Activated T-cell treated with anti-CD3 and anti-CD28 coated beads, Interleukin-2, amount 50 U/mL, for 72 hours (primary cell): Measurements from ENCODE around the gene ARL4A. TPM values are rescaled to one million over a fixed set of nuclear protein-coding genes. Genes with fewer than 3 reads are reported as not detected.
A peak's percentile ranks its signal among the peaks of the same experiment; 100 is the strongest.

Experiments
- ATAC-seq, 2 donors: fragments of 150-1000 bp; cut with Tn5 transposase; replicated peaks in 1 of 2; 2 replicates each; pipeline ENCODE4 v1.10.0; 2021; ENCODE audit warnings: moderate library complexity in 2 of 2, mild to moderate bottlenecking in 1 of 2
- DNase-seq, 2 donors: peaks; one replicate each; pipeline ENCODE4 v3.0.0; 2021 to 2022; ENCODE audit warnings: mixed read lengths in 1 of 2
- H3K27ac Mint-ChIP-seq: one replicate; pipeline ENCODE4 v1.8.0; 2022; ENCODE audit warnings: mild to moderate bottlenecking, moderate library complexity, mixed read lengths
- H3K27me3 Mint-ChIP-seq: one replicate; pipeline ENCODE4 v1.8.0; 2022; ENCODE audit warnings: low read depth, mixed read lengths
- H3K36me3 Mint-ChIP-seq, 2 donors: one replicate each; pipeline ENCODE4 v1.8.0; 2022; ENCODE audit warnings: mixed read lengths in 2 of 2, mild to moderate bottlenecking in 1 of 2; ENCODE audit not compliant: insufficient read depth in 2 of 2
- H3K4me1 Mint-ChIP-seq: one replicate; pipeline ENCODE4 v1.8.0; 2022; ENCODE audit warnings: low read depth, mixed read lengths
- H3K4me3 Mint-ChIP-seq, 2 donors: one replicate each; pipeline ENCODE4 v1.8.0; 2022; ENCODE audit warnings: mild to moderate bottlenecking in 2 of 2, mixed read lengths in 2 of 2, moderate library complexity in 2 of 2
- H3K9me3 Mint-ChIP-seq, 2 donors: one replicate each; pipeline ENCODE4 v1.8.0; 2022; ENCODE audit warnings: mixed read lengths in 2 of 2
- total RNA-seq, 2 donors: library from RNA; stranded (reverse); gene quantifications; one replicate each; pipeline ENCODE4 v1.2.3, GENCODE V29; 2022

Gene ARL4A
- total RNA-seq, 2 donors from 2014 or later: 12.1 to 13.5 TPM

GRCh38 chr7:12713625-12714378 is 26.4 kb downstream of the ARL4A start:
- no peak overlapping the region for H3K27ac Mint-ChIP-seq
- H3K36me3 Mint-ChIP-seq: no peaks in the 10 kb centered on the region
- no peaks in the 10 kb centered on the region for H3K27me3 Mint-ChIP-seq
- H3K4me3 Mint-ChIP-seq: no peak overlapping the region
- no peaks in the 10 kb centered on the region for H3K9me3 Mint-ChIP-seq
- H3K4me1 Mint-ChIP-seq: peaks cover 15% of the 10 kb centered on the region
- DNase-seq (no peak), ATAC-seq (no peak)

DNA sequence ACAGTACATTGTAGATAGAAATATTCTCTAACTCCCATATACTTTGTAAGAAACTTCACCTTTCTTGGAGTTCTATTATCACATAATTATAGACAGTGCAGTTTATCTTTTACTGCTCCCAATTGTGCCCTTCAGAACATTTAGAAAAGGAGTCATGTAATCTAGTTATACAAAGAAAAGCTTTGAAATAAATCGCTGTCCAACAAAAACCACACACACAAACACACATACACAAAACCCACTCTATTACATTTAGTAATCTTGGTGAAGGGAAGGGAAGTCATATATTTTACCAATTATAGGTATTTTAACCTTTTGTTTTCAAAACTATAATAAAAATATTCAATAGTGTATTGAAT is 26.9 kb downstream of the ARL4A start:
- ATAC-seq (no peak), DNase-seq (no peak)
- Mint-ChIP-seq H3K36me3 (no peaks in the 10 kb centered on the region), H3K4me3 (no peak overlapping the region), H3K4me1 (peaks cover 21% of the 10 kb centered on the region), H3K27me3 (no peaks in the 10 kb centered on the region), H3K27ac (no peak overlapping the region), H3K9me3 (no peaks in the 10 kb centered on the region)

DNA sequence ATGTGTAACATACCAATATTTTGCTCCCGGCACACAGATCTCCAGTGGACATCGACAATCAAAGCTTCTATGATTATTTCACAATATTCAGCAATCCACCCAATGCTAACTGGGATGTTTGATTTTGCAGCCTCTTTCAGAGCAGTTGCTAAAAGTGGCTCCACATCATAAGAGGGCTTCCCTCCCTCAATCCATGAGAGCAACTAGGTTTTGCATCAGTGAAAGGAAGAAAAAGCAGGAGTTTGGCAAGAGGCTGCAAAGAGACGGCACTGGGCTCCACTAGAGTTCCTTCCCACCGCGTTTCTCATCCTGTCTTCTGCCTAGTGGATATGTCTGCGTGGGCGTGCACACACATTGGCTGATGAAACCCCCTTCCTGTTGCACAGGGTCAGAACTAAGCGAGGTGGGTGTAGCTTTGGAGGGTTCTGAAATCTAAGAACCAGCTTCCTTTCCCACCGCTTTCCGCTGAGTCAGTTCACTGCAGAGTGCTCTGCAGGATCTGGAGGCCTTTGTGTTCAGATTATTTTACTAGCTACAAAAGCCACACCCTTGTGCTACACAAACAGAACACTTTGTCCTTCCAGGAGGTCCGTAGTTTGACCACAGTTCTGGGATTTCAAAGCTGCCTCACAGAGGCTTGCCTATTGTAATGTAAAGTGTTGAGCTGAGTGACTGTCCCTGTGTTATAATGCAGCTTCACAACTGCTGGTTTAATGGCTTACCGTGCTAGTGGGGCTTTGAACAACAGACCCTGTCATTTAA is 28.1 kb downstream of the ARL4A start:
- peak overlapping the region; percentile 27 to 43 for H3K4me3 Mint-ChIP-seq

GRCh38 chr7:12716134-12716681 is 28.8 kb downstream of the ARL4A start:
- H3K27ac Mint-ChIP-seq: no peak overlapping the region
- DNase-seq (no peak), ATAC-seq (no peak)
- no peaks in the 10 kb centered on the region for H3K36me3 Mint-ChIP-seq
- no peaks in the 10 kb centered on the region for H3K9me3 Mint-ChIP-seq
- H3K27me3 Mint-ChIP-seq: no peaks in the 10 kb centered on the region
- H3K4me3 Mint-ChIP-seq: peak overlapping the region in 1 of 2 donors; percentile 43
- H3K4me1 Mint-ChIP-seq: peaks cover 27% of the 10 kb centered on the region

More for the DNA sequence above, 28.1 kb downstream of the ARL4A start:
- ATAC-seq (peak; percentile 87 to 95), DNase-seq (peak; percentile 41 to 45)
- H3K27me3 Mint-ChIP-seq: no peaks in the 10 kb centered on the region
- no peak overlapping the region for H3K27ac Mint-ChIP-seq
- H3K4me1 Mint-ChIP-seq: peaks cover 27% of the 10 kb centered on the region
- H3K36me3 Mint-ChIP-seq: no peaks in the 10 kb centered on the region
- H3K9me3 Mint-ChIP-seq: no peaks in the 10 kb centered on the region

DNA sequence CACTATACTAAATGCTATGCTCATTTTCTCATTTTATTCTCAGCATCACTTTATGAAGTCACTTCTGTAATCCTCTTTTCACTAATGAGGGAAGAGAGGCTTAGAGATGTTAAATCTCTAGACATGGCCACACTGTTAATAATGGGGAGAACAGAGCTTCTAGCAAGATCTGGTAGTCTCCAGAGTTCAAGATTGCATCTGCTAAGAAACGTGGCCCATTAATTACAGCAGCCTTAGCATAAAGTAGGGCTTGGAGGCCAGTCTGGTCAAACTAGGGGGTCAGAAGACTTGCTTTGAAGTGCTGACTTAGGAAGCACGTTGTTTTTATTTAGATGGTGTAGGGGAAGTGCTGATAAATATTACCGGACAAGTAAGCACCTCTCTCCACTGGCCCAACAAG is 29.3 kb downstream of the ARL4A start:
- Mint-ChIP-seq H3K4me1 (peaks cover 27% of the 10 kb centered on the region), H3K36me3 (no peaks in the 10 kb centered on the region), H3K27me3 (no peaks in the 10 kb centered on the region), H3K9me3 (no peaks in the 10 kb centered on the region), H3K27ac (no peak overlapping the region), H3K4me3 (no peak overlapping the region)
- DNase-seq (no peak), ATAC-seq (no peak)

DNA sequence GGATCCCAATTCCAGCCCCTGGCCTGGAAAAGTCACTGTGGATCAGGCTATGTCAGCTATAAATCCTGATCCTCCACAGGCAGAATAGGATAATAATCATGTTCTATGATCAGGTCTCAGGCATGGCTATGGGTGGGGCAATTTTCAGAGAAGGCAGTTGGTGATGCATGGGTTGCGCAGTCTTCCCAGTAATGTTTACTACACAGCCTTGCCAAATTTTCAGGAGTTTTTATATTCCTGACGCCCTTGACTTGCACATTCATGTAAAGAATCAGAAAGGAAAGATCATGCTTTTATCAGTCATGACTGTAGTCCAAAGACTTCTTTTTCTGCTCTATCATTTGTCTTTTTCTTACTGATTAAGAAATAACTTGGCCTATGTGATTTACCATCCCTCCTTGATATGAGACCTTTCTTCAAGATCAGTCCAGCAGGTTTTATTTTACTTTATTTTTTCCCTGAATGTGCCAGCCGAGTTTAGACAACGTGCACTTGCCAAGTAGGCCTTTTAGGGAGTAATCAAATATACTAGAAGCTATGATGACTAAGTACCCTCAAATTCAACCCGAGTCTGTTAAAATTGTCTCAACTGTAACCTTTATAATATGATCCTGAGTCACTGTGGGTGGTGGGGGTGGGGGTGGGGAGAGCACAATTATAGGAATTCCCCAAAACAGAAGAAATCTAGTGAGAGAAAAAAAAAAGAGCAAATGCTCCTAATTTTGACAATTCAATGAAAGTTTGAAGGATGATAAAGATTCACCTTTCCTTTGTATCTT is 31.9 kb downstream of the ARL4A start:
- Mint-ChIP-seq H3K9me3 (no peaks in the 10 kb centered on the region), H3K4me3 (peak overlapping the region in 1 of 2 donors; percentile 44), H3K4me1 (peaks cover 37% of the 10 kb centered on the region), H3K36me3 (no peaks in the 10 kb centered on the region), H3K27me3 (no peaks in the 10 kb centered on the region), H3K27ac (peak overlapping the region; percentile 80)
- ATAC-seq: peak in 1 of 2 donors; percentile 45
- no peak for DNase-seq

- Mint-ChIP-seq H3K4me3 (no peak overlapping the region), H3K9me3 (no peaks in the 10 kb centered on the region), H3K36me3 (no peaks in the 10 kb centered on the region), H3K4me1 (peaks cover 36% of the 10 kb centered on the region), H3K27ac (no peak overlapping the region), H3K27me3 (no peaks in the 10 kb centered on the region)
- ATAC-seq: no peak
- DNase-seq: no peak
These were observed 32.8 kb downstream of the ARL4A start for GRCh38 chr7:12719981-12720865.

DNA sequence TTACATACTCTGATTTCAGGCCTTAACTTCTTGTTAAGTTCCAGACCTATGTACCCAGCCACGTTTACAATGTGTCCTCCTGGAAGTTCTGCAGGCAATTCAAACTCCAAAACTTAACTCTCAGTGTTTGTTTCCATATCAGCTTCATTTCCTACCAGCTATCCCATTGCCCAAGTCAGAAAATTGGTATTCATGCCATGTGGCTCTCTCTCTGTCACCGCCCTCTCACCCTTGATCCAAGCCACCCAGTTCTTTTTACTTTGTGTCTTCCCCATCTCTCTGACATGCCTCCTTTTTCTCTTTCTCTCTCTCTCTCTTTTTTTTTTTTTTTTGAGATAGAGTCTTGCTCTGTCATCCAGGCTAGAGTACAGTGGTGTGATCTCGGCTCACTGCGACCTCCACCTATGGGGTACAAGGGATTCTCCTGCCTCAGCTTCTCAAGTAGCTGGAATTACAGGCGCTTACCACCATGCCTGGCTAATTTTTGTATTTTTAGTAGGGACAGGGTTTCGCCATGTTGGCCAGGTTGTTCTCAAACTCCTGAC is 33.9 kb downstream of the ARL4A start:
- peaks cover 26% of the 10 kb centered on the region for H3K4me1 Mint-ChIP-seq
- H3K27me3 Mint-ChIP-seq: no peaks in the 10 kb centered on the region
- H3K27ac Mint-ChIP-seq: no peak overlapping the region
- ATAC-seq: no peak
- H3K9me3 Mint-ChIP-seq: no peaks in the 10 kb centered on the region
- H3K4me3 Mint-ChIP-seq: no peak overlapping the region
- DNase-seq: no peak
- H3K36me3 Mint-ChIP-seq: no peaks in the 10 kb centered on the region

DNA sequence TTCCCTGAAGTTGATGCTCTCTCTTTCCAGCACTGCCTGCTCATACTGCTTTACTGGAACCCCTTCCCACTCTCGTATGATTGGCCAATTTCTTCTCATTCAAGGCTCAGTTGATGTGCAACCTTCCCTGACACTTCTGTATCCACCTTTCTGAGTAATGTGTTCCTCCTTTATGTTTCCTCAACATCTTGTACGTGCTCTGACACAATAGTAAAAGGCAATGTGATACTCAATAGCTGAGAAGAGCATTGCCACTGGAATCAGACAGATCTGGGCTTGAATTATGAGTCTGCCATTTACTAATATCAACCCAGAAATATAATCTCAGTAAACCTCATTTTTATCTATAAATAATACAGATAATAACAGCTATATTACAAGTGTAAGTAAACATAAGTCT is 34.7 kb downstream of the ARL4A start:
- no peaks in the 10 kb centered on the region for H3K36me3 Mint-ChIP-seq
- no peak overlapping the region for H3K27ac Mint-ChIP-seq
- ATAC-seq (no peak), DNase-seq (no peak)
- H3K9me3 Mint-ChIP-seq: no peaks in the 10 kb centered on the region
- no peaks in the 10 kb centered on the region for H3K27me3 Mint-ChIP-seq
- peaks cover 22% of the 10 kb centered on the region for H3K4me1 Mint-ChIP-seq
- H3K4me3 Mint-ChIP-seq: no peak overlapping the region

DNA sequence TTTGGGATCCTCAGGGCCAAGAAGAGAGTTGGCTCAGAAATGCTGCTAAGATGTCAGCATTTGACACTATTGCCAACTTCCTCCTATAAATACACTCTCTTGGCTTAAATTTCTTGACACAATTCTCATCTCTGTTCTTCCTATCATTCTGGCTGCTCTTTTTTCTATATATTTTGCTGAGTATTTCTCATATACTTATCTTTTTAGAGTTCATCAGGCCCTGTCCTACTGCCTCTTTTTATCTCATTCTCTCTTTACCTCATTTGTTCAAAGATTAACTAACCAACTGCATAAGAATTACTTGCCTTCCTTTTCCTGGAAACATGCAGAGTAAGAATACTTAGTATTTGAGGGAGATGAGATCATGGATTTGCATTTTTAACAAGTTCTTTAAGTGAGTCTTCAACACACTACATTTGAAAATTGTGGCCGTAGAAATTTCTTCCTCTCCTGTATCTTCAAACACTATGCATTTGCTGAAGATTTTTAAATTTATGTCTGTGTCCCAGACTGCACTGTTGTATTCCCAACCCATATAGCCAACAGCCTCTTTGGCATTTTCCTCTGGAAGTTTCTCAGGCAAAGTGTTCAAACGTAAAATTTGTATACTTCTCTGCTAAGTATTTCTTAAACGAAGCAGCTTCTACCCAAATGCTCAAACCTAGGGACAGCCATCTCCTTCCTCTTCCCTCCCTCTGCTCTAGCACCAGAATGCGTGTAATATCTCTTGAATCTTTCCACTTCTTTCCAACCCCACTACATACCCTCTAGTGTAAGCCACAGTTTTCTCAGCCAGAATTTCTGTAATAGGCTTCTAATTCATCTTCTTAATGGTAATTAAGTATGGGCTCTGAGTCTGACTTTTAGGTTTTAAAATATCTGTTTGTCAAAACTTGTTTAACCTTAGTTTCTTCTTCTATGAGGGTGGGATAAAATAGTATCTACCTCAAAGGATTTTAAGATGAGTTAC is 35.5 kb downstream of the ARL4A start:
- H3K27me3 Mint-ChIP-seq: no peaks in the 10 kb centered on the region
- H3K27ac Mint-ChIP-seq: peak overlapping the region; percentile 96
- H3K9me3 Mint-ChIP-seq: no peaks in the 10 kb centered on the region
- H3K4me3 Mint-ChIP-seq: peak overlapping the region in 1 of 2 donors; percentile 56
- H3K4me1 Mint-ChIP-seq: peaks cover 22% of the 10 kb centered on the region
- no peaks in the 10 kb centered on the region for H3K36me3 Mint-ChIP-seq
- DNase-seq: no peak
- peak in 1 of 2 donors; percentile 74 for ATAC-seq

GRCh38 chr7:12725575-12726316 is 38.3 kb downstream of the ARL4A start:
- Mint-ChIP-seq H3K27me3 (no peaks in the 10 kb centered on the region), H3K36me3 (no peaks in the 10 kb centered on the region), H3K4me3 (no peak overlapping the region), H3K9me3 (no peaks in the 10 kb centered on the region), H3K4me1 (peaks cover 19% of the 10 kb centered on the region), H3K27ac (peak overlapping the region; percentile 62)
- DNase-seq (no peak), ATAC-seq (no peak)
